Forelimb muscle (tissue), 1 donor: ENCODE measurements around the gene PLK5. TPM values are rescaled to one million over a fixed set of nuclear protein-coding genes. Genes with fewer than 3 reads are reported as not detected.
"Not testable (repeated sequence)": the region's sequence is repeated elsewhere in the genome, so short reads cannot be mapped to it uniquely, and the experiment has no call there.

Source experiments
- DNase-seq: peaks from one replicate; pipeline ENCODE4 v3.0.0-alpha.2; 2013; ENCODE audit warnings: low read depth
- polyA plus RNA-seq: library from polyadenylated mRNA; unstranded; fragments of 120-200 nt; gene quantifications from one replicate; pipeline ENCODE4 v1.2.1, GENCODE V29; 2013; ENCODE audit not compliant: insufficient read length

PLK5 gene
- polyA plus RNA-seq, 1 donor, result 0.20 TPM

- DNase-seq, result no peak
Observed at GRCh38 chr19:1491114-1491848, 32.6 kb upstream of the PLK5 start, which contains the start of gene REEP6. Gene REEP6, plus strand, starts transcription at chr19:1491181. Its CDS starts 89 bp downstream, at chr19:1491270.

DNA sequence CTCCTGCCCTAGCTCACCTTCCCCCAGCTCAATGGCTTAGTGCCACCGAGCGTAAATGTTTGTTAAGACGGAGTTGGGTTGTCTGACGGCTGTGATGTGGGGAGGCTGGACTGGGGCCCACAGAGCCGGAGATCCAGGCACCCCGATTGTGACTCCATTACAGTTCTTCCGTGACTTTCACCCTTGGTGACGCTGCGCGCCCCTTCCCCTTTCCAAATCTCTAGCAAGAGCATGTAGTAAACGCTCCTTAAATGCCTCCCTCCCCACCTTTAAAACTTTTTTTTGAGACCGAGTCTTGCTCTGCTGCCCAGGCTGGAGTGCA, 32.1 kb upstream of the PLK5 start:
- no peak for DNase-seq

GRCh38 chr19:1492474-1493006, 31.3 kb upstream of the PLK5 start:
- DNase-seq, result no peak

DNA sequence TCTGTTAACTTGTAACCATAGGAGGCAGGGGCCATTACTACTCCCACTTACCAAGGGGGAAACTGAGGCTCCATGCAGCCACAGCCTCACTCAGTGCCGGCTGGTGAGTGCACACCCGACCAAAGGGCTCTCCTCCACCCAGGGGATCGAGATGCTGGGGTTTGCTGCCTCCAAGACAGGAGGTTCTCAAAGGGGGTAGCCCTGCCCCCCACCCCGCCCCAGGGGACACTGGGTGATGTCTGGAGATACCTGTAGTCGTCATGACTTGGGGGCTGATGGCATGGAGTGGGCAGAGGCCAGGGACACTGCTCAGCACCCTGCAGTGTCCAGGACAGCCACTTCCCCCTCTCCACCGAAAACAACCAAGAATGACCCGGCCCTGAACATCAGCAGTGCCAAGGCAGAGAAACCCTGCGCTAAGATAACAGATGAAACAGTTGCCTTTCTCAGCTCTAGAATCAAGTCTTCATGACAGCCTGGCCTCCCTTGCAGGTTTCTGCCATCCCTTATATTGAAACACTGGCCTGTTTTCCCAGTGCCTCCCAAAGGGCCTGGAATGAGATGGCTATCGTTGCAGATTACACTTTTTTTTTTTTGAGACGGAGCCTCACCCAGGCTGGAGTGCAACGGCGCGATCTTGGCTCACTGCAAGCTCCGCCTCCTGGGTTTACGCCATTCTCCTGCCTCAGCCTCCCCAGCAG, 29.6 kb upstream of the PLK5 start:
- DNase-seq, result no peak

DNA sequence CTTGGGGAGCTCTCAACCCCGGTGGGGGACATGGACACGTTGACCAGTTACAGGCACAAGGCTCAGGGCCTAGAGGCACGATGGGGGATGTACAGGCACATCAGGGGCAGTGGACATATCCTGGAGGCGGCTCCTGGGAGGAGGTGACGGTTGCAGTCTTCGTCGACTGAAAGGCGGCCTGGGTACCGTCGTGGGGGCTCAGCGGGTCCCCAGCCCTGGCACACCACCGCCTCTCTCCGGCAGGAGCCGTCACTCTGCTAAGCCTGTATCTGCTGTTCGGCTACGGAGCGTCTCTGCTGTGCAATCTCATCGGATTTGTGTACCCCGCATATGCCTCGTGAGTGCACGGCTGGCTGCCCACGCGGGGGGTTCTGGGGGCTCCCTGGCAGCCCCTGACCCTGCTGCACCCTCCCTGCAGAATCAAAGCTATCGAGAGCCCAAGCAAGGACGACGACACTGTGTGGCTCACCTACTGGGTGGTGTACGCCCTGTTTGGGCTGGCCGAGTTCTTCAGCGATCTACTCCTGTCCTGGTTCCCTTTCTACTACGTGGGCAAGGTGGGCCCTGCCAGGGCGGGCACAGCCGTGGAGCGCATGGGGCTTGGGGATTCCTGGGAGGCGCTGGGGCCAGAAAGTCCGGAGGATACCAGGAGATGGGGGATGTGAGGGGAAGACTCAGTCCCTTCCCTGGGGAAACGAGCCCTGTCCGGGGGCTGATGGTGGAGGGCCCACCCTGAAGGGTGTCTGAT, 28.7 kb upstream of the PLK5 start:
- DNase-seq, result no peak

- no peak for DNase-seq
Observed at GRCh38 chr19:1495799-1496713, 27.8 kb upstream of the PLK5 start.

GRCh38 chr19:1496714-1497577, 26.9 kb upstream of the PLK5 start:
- no peak for DNase-seq

DNA sequence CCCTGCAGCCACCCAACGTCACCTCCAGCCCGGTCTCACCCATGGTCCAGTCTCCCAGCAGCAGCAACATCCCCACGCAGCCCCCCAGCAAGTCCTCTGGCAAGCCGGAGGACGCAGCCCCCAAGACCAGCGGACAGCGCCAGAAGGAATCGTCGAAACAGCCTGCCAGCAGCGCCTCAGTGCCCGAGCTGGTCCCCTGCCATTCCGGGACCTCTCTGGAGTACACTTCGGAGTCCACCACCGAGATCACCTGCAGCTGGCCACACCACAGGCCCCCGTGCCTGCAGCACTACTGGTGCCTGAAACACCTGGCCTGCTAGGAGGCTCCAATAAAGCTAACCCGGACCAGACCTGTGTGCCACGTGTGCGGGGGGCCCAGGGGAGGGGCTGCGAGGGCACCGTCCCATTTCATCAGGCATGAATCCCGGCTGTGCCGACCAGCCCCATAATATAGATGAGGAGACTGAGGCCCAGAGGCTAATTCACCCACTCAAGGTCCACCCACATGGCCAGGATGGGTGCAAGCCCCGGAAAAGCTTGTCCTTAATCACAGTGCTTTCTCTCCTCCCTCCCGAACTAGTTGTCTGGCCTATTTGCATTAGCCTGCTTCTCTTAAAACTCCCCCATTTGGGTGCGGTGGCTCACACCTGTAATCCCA, 26.2 kb upstream of the PLK5 start:
- no peak for DNase-seq

- not testable (repeated sequence) for DNase-seq
Observed at GRCh38 chr19:1499231-1499630, 24.6 kb upstream of the PLK5 start.

GRCh38 chr19:1501200-1501595, 22.7 kb upstream of the PLK5 start:
- DNase-seq, result no peak

DNA sequence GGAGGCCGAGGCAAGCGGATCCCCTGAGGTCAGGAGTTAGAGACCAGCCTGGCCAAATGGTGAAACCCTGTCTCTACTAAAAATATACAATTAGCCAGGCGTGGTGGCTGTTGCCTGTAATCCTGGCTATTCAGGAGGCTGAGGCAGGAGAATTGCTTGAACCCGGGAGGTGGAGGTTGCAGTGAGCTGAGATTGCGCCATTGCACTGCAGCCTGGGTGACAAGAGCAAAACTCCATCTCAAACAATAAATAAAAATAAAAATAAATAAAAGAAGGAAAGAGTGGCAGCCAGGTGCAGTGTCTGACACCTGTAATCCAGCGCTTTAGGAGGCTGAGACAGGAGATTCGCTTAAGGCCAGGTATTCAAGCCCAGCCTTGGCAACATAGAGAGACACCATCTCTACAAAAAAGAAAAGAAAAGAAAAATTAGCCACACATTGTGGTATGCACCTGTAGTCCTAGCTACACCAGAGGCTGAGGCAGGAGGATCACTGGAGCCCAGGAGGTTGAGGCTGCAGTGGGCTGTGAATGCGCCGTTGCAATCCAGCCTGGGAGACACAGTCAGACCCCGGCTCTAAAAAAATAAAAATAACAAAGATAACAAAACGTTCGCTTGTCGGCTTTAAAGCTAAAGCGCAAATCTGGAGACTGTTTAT, 21.3 kb upstream of the PLK5 start:
- no peak for DNase-seq

DNA sequence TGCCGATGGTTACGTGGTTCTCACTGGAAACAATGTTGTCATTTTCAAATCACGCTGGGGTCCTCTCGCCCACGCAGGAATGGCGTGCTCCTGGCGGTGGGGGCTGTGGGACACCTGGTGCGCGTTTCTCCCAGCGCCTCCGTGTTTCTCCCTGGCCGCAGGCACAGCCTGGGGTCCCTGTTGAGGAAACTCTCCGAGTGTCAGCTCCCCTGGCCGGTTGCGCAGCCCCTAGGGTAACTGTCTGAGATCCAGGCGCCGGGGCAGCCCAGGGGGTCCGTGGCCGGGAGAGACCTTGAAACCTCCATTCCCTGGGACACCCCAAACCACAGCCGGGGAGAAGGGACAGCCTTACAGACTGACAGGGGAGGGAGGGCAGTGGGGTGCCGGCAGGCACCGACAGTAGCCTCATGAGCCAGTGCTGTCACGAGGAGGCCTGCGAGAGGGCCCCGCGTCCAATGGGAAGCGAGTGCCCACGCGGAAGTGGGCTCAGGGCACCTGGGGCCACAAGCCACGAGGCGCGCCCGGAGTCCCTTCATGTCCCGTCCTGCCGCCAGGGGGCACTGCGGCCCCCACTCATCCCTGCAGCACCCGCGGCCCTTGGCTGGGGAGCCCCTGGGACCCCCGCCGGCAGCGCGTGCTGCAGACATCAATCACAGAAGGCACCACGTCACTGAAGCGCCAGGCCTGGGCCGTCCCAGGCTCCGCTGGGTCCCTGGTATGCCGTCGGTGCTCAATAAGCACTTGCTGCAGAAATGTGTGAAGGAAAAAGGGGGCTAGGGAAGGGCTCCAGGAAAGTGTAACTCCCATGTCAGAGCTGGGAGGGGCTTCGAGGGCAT, 20.6 kb upstream of the PLK5 start:
- DNase-seq, result no peak

DNA sequence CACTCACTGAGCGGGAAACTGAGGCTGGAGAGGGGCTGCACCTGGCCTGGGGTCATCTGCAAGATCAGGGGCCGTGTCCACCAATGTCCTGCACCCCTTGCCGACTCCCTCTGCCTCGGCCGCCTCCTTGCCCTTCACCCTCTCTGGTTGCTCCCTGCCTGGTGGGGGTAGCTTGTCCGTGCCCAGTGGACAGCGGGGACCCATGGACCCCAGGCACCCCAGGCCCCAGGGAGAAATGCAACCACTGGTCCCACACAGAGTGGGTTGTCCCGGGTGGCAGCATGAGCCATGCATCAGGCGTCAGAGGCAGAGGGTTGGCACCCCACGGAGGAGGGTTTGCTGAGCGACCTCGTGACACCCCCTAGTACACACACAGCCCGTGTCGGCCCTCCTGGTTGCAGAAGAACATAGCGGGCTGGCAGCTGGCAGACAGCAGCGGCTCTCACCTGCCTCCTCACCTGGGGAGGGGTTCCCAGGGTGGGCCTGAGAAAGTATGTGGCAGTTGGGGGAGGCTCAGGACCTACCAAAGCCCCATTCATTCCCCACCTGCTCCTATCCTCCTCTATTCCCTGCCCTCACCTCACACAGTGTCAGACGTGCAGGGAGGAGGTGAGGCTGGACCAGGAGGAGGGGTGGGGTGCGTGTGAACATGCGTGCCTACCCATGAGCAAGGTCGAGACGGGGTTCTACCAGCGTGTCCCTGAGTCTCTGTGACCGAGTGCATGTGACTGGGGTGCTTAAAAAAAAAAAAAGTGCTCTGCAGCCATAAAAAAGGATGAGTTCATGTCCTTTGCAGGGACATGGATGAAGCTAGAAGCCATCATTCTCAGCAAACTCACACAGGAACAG, 19.7 kb upstream of the PLK5 start:
- DNase-seq, result no peak

DNA sequence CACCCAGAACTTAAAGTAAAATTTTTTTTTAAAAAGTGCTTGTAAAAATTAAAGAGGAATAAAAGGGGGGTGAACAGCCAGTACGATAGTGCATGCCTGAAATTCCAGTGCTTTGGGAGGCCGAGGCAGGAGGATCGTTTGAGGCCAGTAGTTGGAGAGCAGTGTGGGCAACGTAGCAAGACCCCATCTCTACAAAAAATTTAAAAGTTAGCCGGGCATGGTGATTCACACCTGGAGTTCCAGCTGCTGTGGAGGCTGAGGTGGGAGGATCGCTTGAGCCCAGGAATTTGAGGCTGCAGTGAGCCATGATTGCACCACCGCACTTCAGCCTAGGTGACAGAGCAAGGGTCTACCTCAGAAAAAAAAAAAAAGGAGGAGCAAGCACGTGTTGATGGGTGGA, 18.9 kb upstream of the PLK5 start:
- no peak for DNase-seq

- DNase-seq, result no peak
Observed at GRCh38 chr19:1505991-1506881, 17.6 kb upstream of the PLK5 start.

DNA sequence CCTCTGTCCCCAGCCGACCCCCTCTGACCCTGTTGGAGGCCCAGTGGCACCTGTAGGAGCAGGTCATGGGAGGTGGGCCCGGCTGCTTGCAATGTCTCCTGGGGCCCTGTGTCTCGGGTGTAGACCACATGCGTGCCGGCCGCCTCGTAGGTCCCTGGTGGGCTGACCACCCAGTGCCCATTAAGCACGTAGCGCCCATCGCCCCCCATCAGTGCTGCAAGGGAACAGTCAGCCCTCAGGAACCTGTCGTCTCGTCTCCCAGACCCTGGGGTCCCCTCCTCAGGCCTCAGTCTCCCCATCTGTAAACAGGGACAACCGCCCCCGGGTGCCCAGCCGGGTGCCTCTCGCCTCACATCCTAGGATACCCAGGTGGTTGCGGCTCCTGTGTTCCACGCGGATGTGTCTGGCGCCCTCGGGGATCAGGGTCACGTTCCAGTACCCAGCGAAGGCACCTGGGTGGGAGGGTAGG, 16.7 kb upstream of the PLK5 start:
- DNase-seq, result no peak
